D721Med (cell line): Measurements from ENCODE around the gene IL27RA.
"Not testable (repeated sequence)": the region's sequence is repeated elsewhere in the genome, so short reads cannot be mapped to it uniquely, and the experiment has no call there.

Experiments used
- DNase-seq: peaks from one replicate; pipeline ENCODE4 v3.0.0; 2011; ENCODE audit warnings: low spot score; ENCODE audit not compliant: insufficient read length
- FAIRE-seq: peaks from 2 replicates; lab custom pipeline; 2011; peaks lifted over from hg19 to GRCh38; lab: Jason Lieb, UNC
- TF ChIP-seq, protein P1 (sequence below): IDR thresholded peaks from 2 replicates; pipeline ENCODE4 v1.5.1; 2012; ENCODE audit warnings: mild to moderate bottlenecking, control low read depth; ENCODE audit not compliant: insufficient read depth; ENCODE audit errors: missing control alignments

The IL27RA gene

DNA sequence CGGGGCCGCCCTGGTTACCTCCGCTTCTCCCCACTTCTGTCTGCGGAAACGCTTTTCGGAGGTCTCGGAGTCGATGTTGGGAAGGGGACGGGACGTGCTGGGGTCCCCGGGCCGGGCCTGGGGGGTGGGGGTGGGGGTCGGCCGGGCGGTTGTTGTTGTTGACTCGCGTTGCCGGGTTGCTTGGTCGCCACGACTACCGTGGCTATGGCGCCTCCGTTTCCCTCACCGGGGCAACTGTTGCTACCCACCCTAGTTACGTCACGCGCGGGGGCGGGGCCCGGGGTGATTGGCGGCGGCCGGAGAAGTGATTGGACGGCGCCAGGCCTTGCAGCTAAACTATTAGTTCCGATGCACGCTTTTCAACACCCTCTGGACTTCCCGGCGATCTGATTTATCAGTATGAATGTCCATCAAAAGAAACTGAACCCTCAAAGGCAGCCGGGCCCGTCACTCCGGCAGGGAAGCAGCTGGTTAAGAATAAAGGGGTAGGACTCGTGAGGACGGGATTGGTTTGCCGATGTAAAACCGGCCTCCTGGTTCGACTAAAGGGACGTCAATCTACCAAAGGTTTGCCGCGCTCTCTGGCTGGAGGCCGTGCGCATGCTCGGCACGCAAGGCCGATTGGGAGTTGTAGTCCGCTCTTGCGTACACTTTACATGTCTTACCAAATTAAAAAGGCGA is 25.3 kb upstream of the IL27RA start, which contains the start of gene RFX1:
TSS of gene RFX1 (minus strand) at position 236 of the 681 bp plus-strand sequence. CDS start 12,477 bp downstream, outside the sequence.
- FAIRE-seq: no peak
- DNase-seq: no peak
- TF ChIP-seq, protein P1, sequence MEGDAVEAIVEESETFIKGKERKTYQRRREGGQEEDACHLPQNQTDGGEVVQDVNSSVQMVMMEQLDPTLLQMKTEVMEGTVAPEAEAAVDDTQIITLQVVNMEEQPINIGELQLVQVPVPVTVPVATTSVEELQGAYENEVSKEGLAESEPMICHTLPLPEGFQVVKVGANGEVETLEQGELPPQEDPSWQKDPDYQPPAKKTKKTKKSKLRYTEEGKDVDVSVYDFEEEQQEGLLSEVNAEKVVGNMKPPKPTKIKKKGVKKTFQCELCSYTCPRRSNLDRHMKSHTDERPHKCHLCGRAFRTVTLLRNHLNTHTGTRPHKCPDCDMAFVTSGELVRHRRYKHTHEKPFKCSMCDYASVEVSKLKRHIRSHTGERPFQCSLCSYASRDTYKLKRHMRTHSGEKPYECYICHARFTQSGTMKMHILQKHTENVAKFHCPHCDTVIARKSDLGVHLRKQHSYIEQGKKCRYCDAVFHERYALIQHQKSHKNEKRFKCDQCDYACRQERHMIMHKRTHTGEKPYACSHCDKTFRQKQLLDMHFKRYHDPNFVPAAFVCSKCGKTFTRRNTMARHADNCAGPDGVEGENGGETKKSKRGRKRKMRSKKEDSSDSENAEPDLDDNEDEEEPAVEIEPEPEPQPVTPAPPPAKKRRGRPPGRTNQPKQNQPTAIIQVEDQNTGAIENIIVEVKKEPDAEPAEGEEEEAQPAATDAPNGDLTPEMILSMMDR: no peak

DNA sequence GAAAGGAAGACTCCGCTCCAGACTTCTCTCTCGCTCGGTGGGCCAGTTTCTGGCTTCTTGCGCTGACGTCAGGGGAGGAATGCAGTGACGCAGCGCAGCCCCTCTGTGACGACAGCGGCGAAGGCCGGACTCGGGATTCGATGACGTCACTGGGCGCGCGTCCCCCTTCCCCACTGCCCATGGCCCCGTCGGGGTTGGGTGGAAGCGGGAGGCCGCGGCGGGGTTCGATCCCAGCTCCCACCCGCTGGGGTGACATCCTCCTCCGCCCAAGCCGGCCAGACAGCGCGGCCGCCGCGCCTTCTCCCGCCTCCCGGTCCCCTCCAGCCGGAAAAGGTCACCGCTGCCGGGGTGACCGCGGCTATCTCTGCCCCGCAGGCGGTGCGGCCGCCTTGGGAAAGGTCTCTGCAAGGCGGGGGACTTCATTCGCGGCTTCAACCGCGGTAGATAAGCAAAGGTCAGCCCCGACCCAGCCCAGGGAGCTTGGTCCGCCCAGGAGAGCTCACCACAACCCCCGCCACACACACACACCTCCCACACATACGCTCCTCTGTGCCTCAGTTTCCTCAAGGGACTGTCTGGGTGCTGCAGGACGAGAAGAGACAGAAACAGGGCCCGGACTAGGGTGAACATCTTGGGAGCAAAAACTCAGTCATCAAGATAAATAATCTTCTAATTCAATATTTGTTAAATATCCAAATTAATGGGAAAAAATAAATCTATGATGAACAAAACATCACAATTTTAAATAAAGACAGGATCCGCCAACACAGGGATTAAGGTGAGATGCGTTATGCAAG is 24.6 kb upstream of the IL27RA start:
- FAIRE-seq: no peak
- TF ChIP-seq, protein P1: no peak
- DNase-seq: no peak

GRCh38 chr19:14012378-14012915 is 19.1 kb upstream of the IL27RA start:
- FAIRE-seq (no peak), DNase-seq (no peak)

GRCh38 chr19:14015524-14016035 is 16.0 kb upstream of the IL27RA start:
- TF ChIP-seq, protein P1: no peak
- no peak for FAIRE-seq
- DNase-seq: no peak

More at GRCh38 chr19:14012378-14012915, 19.1 kb upstream of the IL27RA start:
- TF ChIP-seq, protein P1: no peak

DNA sequence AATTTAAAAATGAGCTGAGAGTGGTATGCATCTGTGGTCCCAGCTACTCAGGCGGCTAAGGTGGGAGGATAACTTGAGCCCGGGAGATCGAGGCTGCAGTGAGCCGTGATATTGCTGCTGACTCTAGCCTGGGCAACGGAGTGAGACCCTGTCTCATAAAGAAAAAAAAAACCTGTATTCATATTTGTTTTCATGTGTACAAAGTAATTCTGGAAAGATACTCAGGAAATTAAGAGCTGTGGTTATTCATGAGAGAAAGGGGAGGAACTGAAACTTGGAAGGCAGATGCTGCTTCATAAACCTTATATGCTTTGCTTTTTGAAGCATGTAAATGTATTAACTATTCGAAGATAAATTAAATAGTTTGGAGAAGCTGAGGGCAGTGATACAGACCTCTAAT is 12.5 kb upstream of the IL27RA start:
- TF ChIP-seq, protein P1: no peak
- no peak for FAIRE-seq
- no peak for DNase-seq

GRCh38 chr19:14019739-14020138 is 11.8 kb upstream of the IL27RA start:
- DNase-seq, FAIRE-seq: not testable (repeated sequence)

DNA sequence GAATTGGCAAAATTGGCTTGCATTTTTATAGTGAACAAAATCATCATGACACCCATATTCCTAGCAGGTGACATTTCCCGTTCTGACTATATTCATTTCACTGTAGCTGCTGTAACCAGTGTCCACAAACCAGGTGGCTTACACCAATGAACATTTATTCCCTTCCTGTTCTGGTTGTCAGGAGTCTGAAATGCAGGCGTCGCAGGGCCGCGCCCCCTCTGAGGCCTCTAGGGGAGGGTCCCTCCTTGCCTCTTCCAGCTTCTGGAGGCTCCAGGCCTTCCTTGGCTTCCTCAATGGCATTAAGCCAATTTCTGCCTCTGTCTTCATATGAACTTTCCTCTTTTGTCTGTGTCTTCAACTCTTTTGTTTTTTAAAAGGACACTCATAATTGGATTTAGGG is 10.1 kb upstream of the IL27RA start:
- TF ChIP-seq, protein P1: no peak
- FAIRE-seq: no peak
- DNase-seq: no peak
